ENCODE results near the gene NEDD9.

NEDD9 gene

GRCh38 chr6:11260249-11261038 is 28.0 kb upstream of the NEDD9 start:
- in situ Hi-C loops (cut with MboI; ENCODE audit: low sequenced_read_pairs): no loop called here

DNA sequence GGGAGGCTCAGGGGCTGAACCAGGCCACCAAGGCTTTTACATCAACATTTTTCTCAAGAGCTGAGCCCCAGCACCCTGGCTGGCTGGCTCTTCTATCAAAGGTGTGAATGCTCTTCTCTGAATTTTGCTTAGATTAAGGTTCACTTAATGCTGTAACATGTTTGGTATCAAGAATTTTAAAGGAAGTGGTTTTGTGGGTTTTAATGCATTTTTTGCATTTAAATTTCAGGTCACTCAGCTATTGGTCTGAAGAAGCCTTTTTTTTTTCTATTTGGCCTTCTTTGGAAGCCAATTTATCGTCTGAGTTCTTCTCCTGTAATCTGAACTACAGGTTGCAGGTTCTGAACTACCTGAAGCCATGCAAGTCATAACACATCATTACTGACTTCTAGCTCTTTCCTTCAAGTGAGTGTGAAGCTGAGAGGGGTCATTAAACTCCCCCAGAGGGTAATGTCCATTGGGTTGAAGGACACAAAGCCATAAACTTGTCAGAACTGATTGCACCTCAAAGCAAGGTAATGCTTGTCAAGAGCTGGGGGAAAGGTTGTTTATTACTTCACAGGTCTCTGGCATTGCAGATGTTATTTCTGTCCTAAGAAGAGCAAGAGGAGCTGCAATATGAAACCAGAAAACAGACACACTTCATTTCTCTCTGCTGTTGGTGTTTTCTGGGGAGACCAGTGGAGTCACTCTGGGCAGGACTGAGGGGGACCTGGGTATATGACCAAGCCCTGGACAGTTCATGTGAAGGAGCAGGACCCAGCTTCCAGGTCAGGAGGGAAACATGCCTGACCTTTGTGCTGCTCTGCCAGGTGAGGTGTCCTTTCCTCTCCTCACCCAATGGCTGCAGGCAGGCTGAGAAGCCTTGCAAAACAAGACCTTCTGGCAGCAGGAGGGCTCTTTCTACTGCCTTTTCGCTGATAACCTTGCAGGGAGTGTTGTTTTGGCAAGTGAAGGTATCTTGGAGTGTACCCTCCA is 26.1 kb upstream of the NEDD9 start:
- in situ Hi-C loops (cut with MboI; ENCODE audit: low sequenced_read_pairs): no loop called here

- in situ Hi-C loops (cut with MboI; ENCODE audit: low sequenced_read_pairs): no loop called here
Measured at GRCh38 chr6:11255610-11256009, 23.1 kb upstream of the NEDD9 start.

GRCh38 chr6:11253594-11253993 is 21.1 kb upstream of the NEDD9 start:
- in situ Hi-C loops (cut with MboI; ENCODE audit: low sequenced_read_pairs): no loop called here

GRCh38 chr6:11251553-11252360 is 19.3 kb upstream of the NEDD9 start:
- in situ Hi-C loops (cut with MboI; ENCODE audit: low sequenced_read_pairs): no loop called here

DNA sequence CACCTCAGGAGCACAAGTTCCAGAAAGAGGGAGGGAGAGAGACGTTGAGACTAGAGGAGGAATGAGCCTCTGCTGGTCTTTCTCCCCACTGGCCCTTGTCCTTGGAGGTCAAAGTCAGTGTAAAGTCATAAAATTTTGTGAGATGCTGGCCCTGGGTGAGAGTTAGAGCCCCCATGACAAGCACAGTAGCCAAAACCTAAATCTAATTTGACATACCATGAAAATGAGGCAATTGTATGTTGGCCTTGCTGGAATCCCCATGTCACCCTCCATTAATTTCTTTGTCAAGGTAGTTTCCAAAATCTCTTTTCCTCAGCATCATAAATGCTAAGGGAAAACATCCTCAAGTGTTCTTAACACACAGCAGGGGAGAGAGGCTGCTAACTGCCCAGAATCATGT is 17.6 kb upstream of the NEDD9 start:
- in situ Hi-C loops (cut with MboI; ENCODE audit: low sequenced_read_pairs): no loop called here

GRCh38 chr6:11248974-11249761 is 16.7 kb upstream of the NEDD9 start:
- in situ Hi-C loops (cut with MboI; ENCODE audit: low sequenced_read_pairs): no loop called here

DNA sequence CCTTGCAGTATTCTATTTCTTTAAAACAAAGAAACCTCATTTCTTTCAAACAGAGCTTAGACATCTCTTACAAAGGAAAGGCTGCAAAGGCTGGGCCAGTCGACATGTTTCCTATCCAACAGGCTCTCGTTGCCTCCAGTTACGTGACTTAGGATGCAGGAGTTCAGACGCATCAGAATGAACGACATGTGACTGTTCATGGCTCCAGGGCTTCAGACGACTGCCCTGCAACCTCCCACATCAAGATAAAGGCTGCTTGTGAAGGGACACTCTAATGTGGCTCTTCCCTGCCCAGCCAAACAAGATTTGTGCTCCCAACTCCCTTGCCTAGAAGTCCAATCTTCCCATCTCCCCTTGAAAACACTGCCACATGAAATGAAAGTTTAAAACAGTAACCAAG is 14.3 kb upstream of the NEDD9 start:
- in situ Hi-C loops (cut with MboI; ENCODE audit: low sequenced_read_pairs): no loop called here

GRCh38 chr6:11245381-11246256 is 13.2 kb upstream of the NEDD9 start:
- in situ Hi-C loops (cut with MboI; ENCODE audit: low sequenced_read_pairs): no loop called here

- in situ Hi-C loops (cut with MboI; ENCODE audit: low sequenced_read_pairs): no loop called here
Measured at GRCh38 chr6:11244387-11245126, 12.1 kb upstream of the NEDD9 start.

GRCh38 chr6:11243861-11244260 is 11.4 kb upstream of the NEDD9 start:
- in situ Hi-C loops (cut with MboI; ENCODE audit: low sequenced_read_pairs): no loop called here

- in situ Hi-C loops (cut with MboI; ENCODE audit: low sequenced_read_pairs): no loop called here
Measured at GRCh38 chr6:11242711-11243110, 10.2 kb upstream of the NEDD9 start.

DNA sequence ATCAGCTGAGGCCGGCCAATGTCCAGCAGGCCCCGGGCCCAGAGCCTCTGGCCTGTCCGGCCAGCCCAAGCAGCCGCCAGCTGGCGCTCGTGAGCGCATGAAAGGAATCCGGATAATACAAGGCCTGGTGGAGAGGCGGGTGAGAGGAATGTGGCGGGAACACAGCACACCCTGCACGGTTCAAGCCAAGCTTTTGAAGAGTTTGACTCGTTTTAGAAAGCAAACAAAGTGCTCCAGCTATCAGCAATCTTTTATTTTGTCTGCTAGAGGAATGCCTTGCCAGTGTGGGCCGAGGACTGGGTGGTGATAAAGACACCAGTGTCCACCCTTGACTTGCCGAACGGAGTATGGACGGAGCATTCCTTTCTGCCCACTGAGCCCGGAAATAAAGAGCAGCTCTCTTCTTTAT is 9.3 kb upstream of the NEDD9 start:
- in situ Hi-C loops (cut with MboI; ENCODE audit: low sequenced_read_pairs): no loop called here

DNA sequence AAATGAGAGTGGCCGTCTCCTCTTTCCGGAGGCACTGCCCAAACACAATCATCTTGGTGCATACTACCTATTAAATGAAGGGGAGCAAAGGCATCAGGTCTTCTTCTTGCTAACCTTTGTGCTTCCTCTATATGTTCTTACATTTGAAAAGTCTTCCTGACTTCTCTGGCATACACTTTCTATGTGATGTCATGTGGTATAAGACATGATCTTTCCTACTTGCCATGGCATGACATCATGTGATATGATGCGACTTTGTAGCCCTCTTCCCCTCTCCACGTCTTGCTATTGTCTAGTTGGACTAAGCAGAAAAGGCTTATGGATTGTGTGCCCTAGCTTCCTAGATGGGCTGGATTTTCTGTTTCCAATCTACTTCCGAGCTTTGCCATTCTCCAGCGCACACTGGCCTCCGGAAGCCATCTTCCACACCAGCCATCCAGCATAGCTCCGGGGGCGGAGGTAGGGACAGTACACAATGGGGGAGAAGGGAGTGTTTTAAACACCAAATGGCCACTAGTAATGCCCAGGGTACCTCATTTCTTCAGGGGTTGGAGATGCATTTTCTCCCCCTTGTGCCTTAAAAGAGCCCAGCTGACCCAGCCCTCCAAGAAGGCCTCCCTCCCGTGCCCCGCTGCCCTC is 8.8 kb upstream of the NEDD9 start:
- in situ Hi-C loops (cut with MboI; ENCODE audit: low sequenced_read_pairs): no loop called here

DNA sequence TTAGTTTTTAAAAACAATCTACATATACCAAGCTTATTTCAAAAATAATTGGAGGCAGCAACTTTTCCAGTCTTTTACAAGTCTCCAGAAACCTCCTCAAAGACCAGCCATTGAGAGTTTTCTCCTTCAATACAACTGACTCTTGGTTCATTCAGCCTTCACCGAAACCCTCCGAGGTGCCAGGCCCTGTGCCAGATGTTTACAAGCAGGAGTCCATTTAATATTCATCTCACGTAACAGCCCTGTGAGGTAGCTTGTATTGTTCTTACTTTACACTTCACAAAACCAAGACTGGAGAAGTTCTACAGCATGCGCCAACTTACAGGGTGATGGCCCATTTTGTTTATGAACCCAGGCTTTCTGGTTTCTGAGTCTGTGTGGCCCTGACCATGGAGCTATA is 5.5 kb upstream of the NEDD9 start:
- in situ Hi-C loops (cut with MboI; ENCODE audit: low sequenced_read_pairs): no loop called here

GRCh38 chr6:11237428-11237827 is 5.0 kb upstream of the NEDD9 start:
- in situ Hi-C loops (cut with MboI; ENCODE audit: low sequenced_read_pairs): no loop called here

GRCh38 chr6:11236915-11237314 is 4.4 kb upstream of the NEDD9 start:
- in situ Hi-C loops (cut with MboI; ENCODE audit: low sequenced_read_pairs): no loop called here

- in situ Hi-C loops (cut with MboI; ENCODE audit: low sequenced_read_pairs): no loop called here
Measured at GRCh38 chr6:11236076-11236750, 3.7 kb upstream of the NEDD9 start.

Measured in HL-60/S4 treated with retinoic acid at 250 ng/mL for 4 days and 3 days (cell line).